GM12878 (cell line): ENCODE data around the gene CS. TPM values are rescaled to one million over a fixed set of nuclear protein-coding genes. Genes with fewer than 3 reads are reported as not detected.

Source experiments
- BHLHE40 ChIP-seq, 2 experiments: fragments of 450-650 bp in 1 of 2; IDR thresholded peaks; 2 replicates each; pipeline ENCODE4 v1.6.1; 2011 to 2017; ENCODE audit warnings: low read depth in 2 of 2, borderline replicate concordance in 1 of 2, improper control_type of control experiment in 1 of 2, low read length in 1 of 2, mild to moderate bottlenecking in 1 of 2
- CHD4 ChIP-seq: fragments of 200-600 bp; sonication (generic); IDR thresholded peaks from 2 replicates; pipeline ENCODE4 v1.6.1; 2016; ENCODE audit warnings: mild to moderate bottlenecking
- HCFC1 ChIP-seq: fragments of 150-350 bp; IDR thresholded peaks from 2 replicates; pipeline ENCODE4 v1.6.1; 2014; ENCODE audit warnings: low read length
- MEF2B ChIP-seq: fragments of 450-650 bp; IDR thresholded peaks from 2 replicates; pipeline ENCODE4 v1.6.1; 2018; ENCODE audit warnings: mild to moderate bottlenecking, moderate library complexity; ENCODE audit not compliant: partially characterized antibody, poor library complexity, severe bottlenecking
- MTA2 ChIP-seq: fragments of 450-650 bp; IDR thresholded peaks from 2 replicates; pipeline ENCODE4 v1.6.1; 2016; ENCODE audit warnings: low read depth, mild to moderate bottlenecking, moderate library complexity
- NFXL1 ChIP-seq: fragments of 450-650 bp; IDR thresholded peaks from 2 replicates; pipeline ENCODE4 v1.6.1; 2017; ENCODE audit warnings: antibody characterized with exemption, mild to moderate bottlenecking, borderline replicate concordance
- PAX5 ChIP-seq: IDR thresholded peaks from 2 replicates; pipeline ENCODE4 v1.6.1; 2011; ENCODE audit warnings: low read depth, low read length, borderline replicate concordance
- polyA plus RNA-seq, 11 experiments: library from polyadenylated mRNA; depleted of rRNA in 4 of 11; unstranded in 6 of 11; stranded (reverse) in 5 of 11; fragments of >200 nt; fragmentation: Nextera tagmentation in 4 of 11; fragmentation: Illumina TruSeq in 1 of 11; extraction: Ambion mirVana in 4 of 11; extraction: Trizol in 1 of 11; gene quantifications; 1 replicate in 1 of 11; 2 replicates in 10 of 11; pipeline versions ENCODE4 v1.2.1 to v1.2.3, GENCODE V29; 2011 to 2016; ENCODE audit warnings: inconsistent platforms in 2 of 11, missing spikeins in 2 of 11, low read depth in 1 of 11
- total RNA-seq, 4 experiments: library from RNA; depleted of rRNA in 3 of 4; stranded (reverse); fragments of >200 nt in 3 of 4; fragmentation: Illumina TruSeq in 1 of 4; extraction: Trizol in 1 of 4; gene quantifications; 2 replicates each; pipeline versions ENCODE4 v1.2.1 to v1.2.3, GENCODE V29; 2013 to 2021
- TF ChIP-seq, protein P1 (sequence below): fragments of 150-350 bp; IDR thresholded peaks from 2 replicates; pipeline ENCODE4 v1.6.1; 2014; ENCODE audit warnings: mild to moderate bottlenecking, low read depth, low read length
- TF ChIP-seq, protein P2 (sequence below): fragments of 450-650 bp; IDR thresholded peaks from 2 replicates; pipeline ENCODE4 v1.6.1; 2018; ENCODE audit warnings: mild to moderate bottlenecking, low read depth, moderate library complexity; ENCODE audit not compliant: partially characterized antibody
- TF ChIP-seq, protein P3 (sequence below): fragments of 450-650 bp; formaldehyde crosslinking; IDR thresholded peaks from 2 replicates; pipeline ENCODE4 v1.4.0; 2022; ENCODE audit warnings: mild to moderate bottlenecking, moderate library complexity

Gene CS
- total and polyA plus RNA-seq, 10 of the 15 experiments (the other 5 are each of a cell fraction or from before 2014, with no cell fraction given) = 64.9 to 276 (median 139) TPM

DNA sequence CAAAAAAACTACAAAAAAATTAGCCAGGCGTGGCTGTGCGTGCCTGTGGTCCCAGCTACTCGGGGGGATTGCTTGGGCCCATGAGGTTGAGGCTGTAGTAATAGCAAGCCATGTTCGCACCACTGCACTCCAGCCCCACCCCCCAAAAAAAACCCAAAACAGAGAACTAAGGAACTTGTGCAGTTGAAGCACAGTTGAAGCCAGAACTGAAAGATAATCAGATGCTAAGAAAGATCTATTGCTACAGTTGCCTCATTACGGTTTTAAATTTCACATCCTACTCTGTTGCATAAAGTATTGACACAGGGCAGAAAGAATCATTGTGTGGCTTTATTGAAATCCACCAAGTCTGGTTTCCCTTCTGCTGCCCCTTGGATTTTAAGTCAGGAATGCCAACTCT, 3.8 kb downstream of the CS start (continued):
- TF ChIP-seq, protein P1, sequence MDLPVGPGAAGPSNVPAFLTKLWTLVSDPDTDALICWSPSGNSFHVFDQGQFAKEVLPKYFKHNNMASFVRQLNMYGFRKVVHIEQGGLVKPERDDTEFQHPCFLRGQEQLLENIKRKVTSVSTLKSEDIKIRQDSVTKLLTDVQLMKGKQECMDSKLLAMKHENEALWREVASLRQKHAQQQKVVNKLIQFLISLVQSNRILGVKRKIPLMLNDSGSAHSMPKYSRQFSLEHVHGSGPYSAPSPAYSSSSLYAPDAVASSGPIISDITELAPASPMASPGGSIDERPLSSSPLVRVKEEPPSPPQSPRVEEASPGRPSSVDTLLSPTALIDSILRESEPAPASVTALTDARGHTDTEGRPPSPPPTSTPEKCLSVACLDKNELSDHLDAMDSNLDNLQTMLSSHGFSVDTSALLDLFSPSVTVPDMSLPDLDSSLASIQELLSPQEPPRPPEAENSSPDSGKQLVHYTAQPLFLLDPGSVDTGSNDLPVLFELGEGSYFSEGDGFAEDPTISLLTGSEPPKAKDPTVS = no peak
- TF ChIP-seq BHLHE40 (IDR thresholded peaks at IDR 0.05; ENCODE audit: borderline replicate concordance in 1 of 2, low read depth in 2 of 2, low read length in 1 of 2) = peak in 1 of 2 experiments; percentile 40; a peak in 1 of 4 replicates
- TF ChIP-seq PAX5 = peak; percentile 49; the same call in 1 of the 2 replicates
- no peak for TF ChIP-seq HCFC1
- TF ChIP-seq, protein P2, sequence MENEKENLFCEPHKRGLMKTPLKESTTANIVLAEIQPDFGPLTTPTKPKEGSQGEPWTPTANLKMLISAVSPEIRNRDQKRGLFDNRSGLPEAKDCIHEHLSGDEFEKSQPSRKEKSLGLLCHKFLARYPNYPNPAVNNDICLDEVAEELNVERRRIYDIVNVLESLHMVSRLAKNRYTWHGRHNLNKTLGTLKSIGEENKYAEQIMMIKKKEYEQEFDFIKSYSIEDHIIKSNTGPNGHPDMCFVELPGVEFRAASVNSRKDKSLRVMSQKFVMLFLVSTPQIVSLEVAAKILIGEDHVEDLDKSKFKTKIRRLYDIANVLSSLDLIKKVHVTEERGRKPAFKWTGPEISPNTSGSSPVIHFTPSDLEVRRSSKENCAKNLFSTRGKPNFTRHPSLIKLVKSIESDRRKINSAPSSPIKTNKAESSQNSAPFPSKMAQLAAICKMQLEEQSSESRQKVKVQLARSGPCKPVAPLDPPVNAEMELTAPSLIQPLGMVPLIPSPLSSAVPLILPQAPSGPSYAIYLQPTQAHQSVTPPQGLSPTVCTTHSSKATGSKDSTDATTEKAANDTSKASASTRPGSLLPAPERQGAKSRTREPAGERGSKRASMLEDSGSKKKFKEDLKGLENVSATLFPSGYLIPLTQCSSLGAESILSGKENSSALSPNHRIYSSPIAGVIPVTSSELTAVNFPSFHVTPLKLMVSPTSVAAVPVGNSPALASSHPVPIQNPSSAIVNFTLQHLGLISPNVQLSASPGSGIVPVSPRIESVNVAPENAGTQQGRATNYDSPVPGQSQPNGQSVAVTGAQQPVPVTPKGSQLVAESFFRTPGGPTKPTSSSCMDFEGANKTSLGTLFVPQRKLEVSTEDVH = no peak
- TF ChIP-seq CHD4 = no peak
- no peak for TF ChIP-seq NFXL1
- TF ChIP-seq MEF2B = peak; percentile 32
- TF ChIP-seq, protein P3, sequence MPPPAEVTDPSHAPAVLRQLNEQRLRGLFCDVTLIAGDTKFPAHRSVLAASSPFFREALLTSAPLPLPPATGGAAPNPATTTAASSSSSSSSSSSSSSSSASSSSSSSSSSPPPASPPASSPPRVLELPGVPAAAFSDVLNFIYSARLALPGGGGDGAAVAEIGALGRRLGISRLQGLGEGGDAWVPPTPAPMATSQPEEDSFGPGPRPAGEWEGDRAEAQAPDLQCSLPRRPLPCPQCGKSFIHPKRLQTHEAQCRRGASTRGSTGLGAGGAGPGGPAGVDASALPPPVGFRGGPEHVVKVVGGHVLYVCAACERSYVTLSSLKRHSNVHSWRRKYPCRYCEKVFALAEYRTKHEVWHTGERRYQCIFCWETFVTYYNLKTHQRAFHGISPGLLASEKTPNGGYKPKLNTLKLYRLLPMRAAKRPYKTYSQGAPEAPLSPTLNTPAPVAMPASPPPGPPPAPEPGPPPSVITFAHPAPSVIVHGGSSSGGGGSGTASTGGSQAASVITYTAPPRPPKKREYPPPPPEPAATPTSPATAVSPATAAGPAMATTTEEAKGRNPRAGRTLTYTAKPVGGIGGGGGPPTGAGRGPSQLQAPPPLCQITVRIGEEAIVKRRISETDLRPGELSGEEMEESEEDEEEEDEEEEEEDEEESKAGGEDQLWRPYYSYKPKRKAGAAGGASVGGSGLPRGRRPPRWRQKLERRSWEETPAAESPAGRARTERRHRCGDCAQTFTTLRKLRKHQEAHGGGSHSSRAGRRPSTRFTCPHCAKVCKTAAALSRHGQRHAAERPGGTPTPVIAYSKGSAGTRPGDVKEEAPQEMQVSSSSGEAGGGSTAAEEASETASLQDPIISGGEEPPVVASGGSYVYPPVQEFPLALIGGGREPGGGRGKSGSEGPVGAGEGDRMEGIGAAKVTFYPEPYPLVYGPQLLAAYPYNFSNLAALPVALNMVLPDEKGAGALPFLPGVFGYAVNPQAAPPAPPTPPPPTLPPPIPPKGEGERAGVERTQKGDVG (CRISPR knock-in tag) = no peak
- 0 out of 2 replicates have a peak, but pooled peaks have one; percentile 21 for TF ChIP-seq MTA2
